ENCODE results near the gene AATK. TPM values are rescaled to one million over a fixed set of nuclear protein-coding genes. Genes with fewer than 3 reads are reported as not detected.

The AATK gene
- total and polyA plus RNA-seq, 10 of the 15 experiments (the other 5 are each of a cell fraction or from before 2014, with no cell fraction given), result 0.04 TPM; not detected in 9

GRCh38 chr17:81179220-81179619, 13.2 kb upstream of the AATK start:
- ChIA-PET CTCF (no interaction called here), RAD21 (ENCODE audit: unreplicated experiment) (no interaction called here), POLR2A (no interaction called here), SMC1A (ENCODE audit: uncharacterized antibody, unreplicated experiment) (no interaction called here)
- FAIRE-seq (no peak), ATAC-seq (no peak; the same call in 2 of the 3 replicates), DNase-seq (ENCODE audit: low read depth, low spot score) (no peak)
- TF ChIP-seq USF2 (IDR thresholded peaks at IDR 0.05; ENCODE audit: borderline replicate concordance, low read depth, low read length) (no peak), HDGF (IDR thresholded peaks at IDR 0.05) (no peak), CTCF (IDR thresholded peaks at IDR 0.05 in 2 of 3, conservative IDR thresholded peaks at IDR 0.05 in 1 of 3; ENCODE audit: control insufficient read depth in 2 of 3, extremely low read depth in 1 of 3, insufficient read depth in 1 of 3, low read depth in 3 of 3, low read length in 3 of 3) (no peak), DPF2 (IDR thresholded peaks at IDR 0.05) (no peak), BHLHE40 (IDR thresholded peaks at IDR 0.05; ENCODE audit: borderline replicate concordance in 1 of 2, low read depth in 2 of 2, low read length in 1 of 2) (no peak), ZBTB11 (CRISPR knock-in tag; IDR thresholded peaks at IDR 0.05) (no peak), CHD2 (IDR thresholded peaks at IDR 0.05; ENCODE audit: borderline replicate concordance, low read depth, low read length) (no peak), RBBP5 (conservative IDR thresholded peaks at IDR 0.05) (no peak), E2F4 (IDR thresholded peaks at IDR 0.05; ENCODE audit: low read depth, low read length) (no peak), PRDM15 (CRISPR knock-in tag; IDR thresholded peaks at IDR 0.05) (no peak), PAX5 (IDR thresholded peaks at IDR 0.05; ENCODE audit: borderline replicate concordance, low read depth, low read length) (no peak)
- 13% methylated on average over 9 of the region's 9 CpGs for WGBS (ENCODE audit: insufficient coverage, insufficient replicate concordance, low lambda C conversion rate, missing lambda C conversion rate)
- H3K27ac ChIP-seq (ENCODE audit: control insufficient read depth, insufficient read depth), result no peak overlapping the region
- no peak overlapping the region for H2AFZ ChIP-seq (ENCODE audit: control insufficient read depth, low read depth, low read length)
- H3K9ac ChIP-seq (ENCODE audit: control insufficient read depth, insufficient read depth, low read length), result no peak overlapping the region
- intact Hi-C loops (cut with micrococcal nuclease; ENCODE audit: unreplicated experiment), result no loop called here
- H3K36me3 ChIP-seq (ENCODE audit: control insufficient read depth in 2 of 2, insufficient read depth in 2 of 2, low read length in 1 of 2), result no peaks in the 10 kb centered on the region
- H3K9me3 ChIP-seq (replicated peaks; ENCODE audit: control insufficient read depth, insufficient read depth, low read length), result no peaks in the 10 kb centered on the region; the same call in 2 of the 3 replicates
- H4K20me1 ChIP-seq (ENCODE audit: control insufficient read depth, insufficient read depth), result no peaks in the 10 kb centered on the region
- no peaks in the 10 kb centered on the region for H3K79me2 ChIP-seq (ENCODE audit: control insufficient read depth, insufficient read depth, low read length)
- H3K27me3 ChIP-seq (replicated peaks in 1 of 2; ENCODE audit: control insufficient read depth in 2 of 2, insufficient read depth in 2 of 2, low read length in 1 of 2), result no peaks in the 10 kb centered on the region
- in situ Hi-C loops (cut with MboI), result no loop called here
- no peaks in the 10 kb centered on the region for H3K4me1 ChIP-seq (ENCODE audit: control insufficient read depth, insufficient read depth, low read length)
- no peak overlapping the region for H3K4me3 ChIP-seq
- H3K4me2 ChIP-seq (ENCODE audit: control insufficient read depth, insufficient read depth), result no peak overlapping the region
- BruUV-seq (replicated peaks), result no TSS peak

Data from GM12878 (cell line).